Measurements from ENCODE around the gene JADE1. TPM values are rescaled to one million over a fixed set of nuclear protein-coding genes. Genes with fewer than 3 reads are reported as not detected.

The JADE1 gene
- total and polyA plus RNA-seq, 2 of the 4 experiments (the other 2 are of a cell fraction): 13.8 to 32.6 TPM

- no peak for TF ChIP-seq RCOR1 (IDR thresholded peaks at IDR 0.05; ENCODE audit: insufficient replicate concordance, low read length)
Observed at GRCh38 chr4:128770807-128771206, 38.7 kb upstream of the JADE1 start (continued).

DNA sequence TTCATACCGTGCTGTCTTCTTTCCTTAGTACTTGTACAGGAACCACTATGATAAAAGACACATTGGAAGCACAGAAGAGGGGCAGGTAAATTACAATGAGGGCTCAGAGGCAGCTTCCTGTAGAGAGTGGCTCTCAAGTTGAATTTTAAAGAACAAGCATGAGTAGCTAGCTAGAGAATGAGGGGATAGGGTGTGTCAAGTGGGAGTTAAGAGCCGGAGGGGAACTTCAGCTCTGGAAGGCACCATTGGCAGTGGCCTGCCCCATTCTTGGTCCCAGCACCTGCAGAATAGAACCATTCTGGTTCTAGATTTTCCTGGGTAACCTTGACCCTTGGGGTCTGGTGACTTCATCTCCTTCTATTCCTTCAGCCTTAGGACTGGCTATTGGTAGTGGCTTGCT lies 34.0 kb upstream of the JADE1 start:
- Histone ChIP-seq H2BK120ac (ENCODE audit: low read depth, low read length) (no peak overlapping the region), H3K23ac (ENCODE audit: low read depth, low read length) (no peak overlapping the region), H4K91ac (ENCODE audit: insufficient read depth, low read depth, low read length) (no peak overlapping the region; the same call in 1 of the 2 replicates), H2BK20ac (ENCODE audit: low read depth, low read length) (peak overlapping the region; percentile 20; the same call in 1 of the 2 replicates), H3K79me1 (ENCODE audit: low read depth in 1 of 2, low read length in 2 of 2) (no peaks in the 10 kb centered on the region), H2AK9ac (replicated peaks; ENCODE audit: low read depth, low read length, poor library complexity) (no peak overlapping the region), H3K36me3 (ENCODE audit: control insufficient read depth, insufficient read depth, low read length) (no peaks in the 10 kb centered on the region), H2BK5ac (ENCODE audit: low read depth, low read length, poor library complexity, severe bottlenecking) (no peak overlapping the region), H3K27me3 (ENCODE audit: control insufficient read depth, insufficient read depth, low read length) (no peaks in the 10 kb centered on the region), H4K8ac (ENCODE audit: low read depth in 2 of 2, low read length in 2 of 2) (no peak overlapping the region), H3K4me1 (ENCODE audit: control insufficient read depth, insufficient read depth, low read length) (peaks cover 3% of the 10 kb centered on the region), H3K27ac (ENCODE audit: insufficient read depth, low read length) (no peak overlapping the region), H3K9ac (ENCODE audit: low read depth, low read length) (no peak overlapping the region), H4K20me1 (ENCODE audit: insufficient read depth, low read length) (no peaks in the 10 kb centered on the region), H2BK15ac (ENCODE audit: low read depth, low read length) (no peak overlapping the region), H3K4me2 (ENCODE audit: low read depth, low read length) (no peak overlapping the region), H2AFZ (replicated peaks; ENCODE audit: low read length, poor library complexity) (no peak overlapping the region), H2AK5ac (ENCODE audit: low read depth, low read length) (0 out of 2 replicates have a peak overlapping the region, but pooled peaks have one; percentile 2), H4K5ac (ENCODE audit: low read depth, low read length) (no peak overlapping the region), H3K4ac (ENCODE audit: low read depth, low read length) (no peak overlapping the region), H3K9me3 (ENCODE audit: control insufficient read depth, insufficient read depth, low read length) (no peaks in the 10 kb centered on the region), H3K9me1 (ENCODE audit: insufficient read depth, low read length) (no peaks in the 10 kb centered on the region), H3K56ac (ENCODE audit: extremely low read depth, insufficient read depth, low read length) (no peak overlapping the region), H3K18ac (ENCODE audit: low read depth, low read length) (no peak overlapping the region), H3K14ac (replicated peaks; ENCODE audit: low read depth, low read length) (0 out of 2 replicates have a peak overlapping the region, but pooled peaks have one; percentile 47), H3K4me3 (ENCODE audit: insufficient read depth, low read depth, low read length) (no peak overlapping the region)
- ChIA-PET POLR2A (ENCODE audit: unreplicated experiment) (no interaction called here), CTCF (no interaction called here)
- intact Hi-C loops (cut with micrococcal nuclease): no loop called here
- dilution Hi-C loops (cut with HindIII; ENCODE audit: low sequenced_read_pairs, unreplicated experiment): no loop called here
- BruUV-seq (replicated peaks): no TSS peak
- 100% methylated on average over 1 of the region's 2 CpGs; no CpG with 5 or more reads in 1 of the 2 experiments for WGBS, 2 experiments (ENCODE audit: extremely low coverage in 2 of 2, insufficient read length in 1 of 2)
- no peak for DNase-seq
- no peak for ATAC-seq (ENCODE audit: low read depth)
- in situ Hi-C loops (cut with MboI; ENCODE audit: low sequenced_read_pairs): no loop called here
- TF ChIP-seq RCOR1 (IDR thresholded peaks at IDR 0.05; ENCODE audit: insufficient replicate concordance, low read length) (no peak), MAZ (IDR thresholded peaks at IDR 0.05; ENCODE audit: borderline replicate concordance, low read depth, low read length) (no peak), CHD1 (IDR thresholded peaks at IDR 0.05; ENCODE audit: low read depth, low read length) (no peak), BHLHE40 (IDR thresholded peaks at IDR 0.05; ENCODE audit: low read depth, low read length) (no peak), CEBPB (IDR thresholded peaks at IDR 0.05; ENCODE audit: low read depth, low read length) (no peak)
- TF ChIP-seq, protein P1, sequence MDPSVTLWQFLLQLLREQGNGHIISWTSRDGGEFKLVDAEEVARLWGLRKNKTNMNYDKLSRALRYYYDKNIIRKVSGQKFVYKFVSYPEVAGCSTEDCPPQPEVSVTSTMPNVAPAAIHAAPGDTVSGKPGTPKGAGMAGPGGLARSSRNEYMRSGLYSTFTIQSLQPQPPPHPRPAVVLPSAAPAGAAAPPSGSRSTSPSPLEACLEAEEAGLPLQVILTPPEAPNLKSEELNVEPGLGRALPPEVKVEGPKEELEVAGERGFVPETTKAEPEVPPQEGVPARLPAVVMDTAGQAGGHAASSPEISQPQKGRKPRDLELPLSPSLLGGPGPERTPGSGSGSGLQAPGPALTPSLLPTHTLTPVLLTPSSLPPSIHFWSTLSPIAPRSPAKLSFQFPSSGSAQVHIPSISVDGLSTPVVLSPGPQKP (IDR thresholded peaks at IDR 0.05; ENCODE audit: borderline replicate concordance, low read depth, low read length): no peak
- TF ChIP-seq, protein P2, sequence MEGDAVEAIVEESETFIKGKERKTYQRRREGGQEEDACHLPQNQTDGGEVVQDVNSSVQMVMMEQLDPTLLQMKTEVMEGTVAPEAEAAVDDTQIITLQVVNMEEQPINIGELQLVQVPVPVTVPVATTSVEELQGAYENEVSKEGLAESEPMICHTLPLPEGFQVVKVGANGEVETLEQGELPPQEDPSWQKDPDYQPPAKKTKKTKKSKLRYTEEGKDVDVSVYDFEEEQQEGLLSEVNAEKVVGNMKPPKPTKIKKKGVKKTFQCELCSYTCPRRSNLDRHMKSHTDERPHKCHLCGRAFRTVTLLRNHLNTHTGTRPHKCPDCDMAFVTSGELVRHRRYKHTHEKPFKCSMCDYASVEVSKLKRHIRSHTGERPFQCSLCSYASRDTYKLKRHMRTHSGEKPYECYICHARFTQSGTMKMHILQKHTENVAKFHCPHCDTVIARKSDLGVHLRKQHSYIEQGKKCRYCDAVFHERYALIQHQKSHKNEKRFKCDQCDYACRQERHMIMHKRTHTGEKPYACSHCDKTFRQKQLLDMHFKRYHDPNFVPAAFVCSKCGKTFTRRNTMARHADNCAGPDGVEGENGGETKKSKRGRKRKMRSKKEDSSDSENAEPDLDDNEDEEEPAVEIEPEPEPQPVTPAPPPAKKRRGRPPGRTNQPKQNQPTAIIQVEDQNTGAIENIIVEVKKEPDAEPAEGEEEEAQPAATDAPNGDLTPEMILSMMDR (conservative IDR thresholded peaks at IDR 0.05; ENCODE audit: low read depth, low read length): no peak
